GM23338 (cell line): ENCODE measurements around the gene ANKRD40CL.

Experiments
- CREB1 ChIP-seq: fragments of 250-450 bp; sonication (Bioruptor Pico); IDR thresholded peaks from 2 replicates; pipeline ENCODE4 v1.5.0; 2020; ENCODE audit warnings: low read depth, mild to moderate bottlenecking, moderate library complexity
- CTCF ChIP-seq, 2 experiments: fragments of 200-600 bp in 1 of 2; sonication (generic) in 1 of 2; conservative IDR thresholded peaks; 2 replicates each; pipeline versions ENCODE4 v1.5.1 to v1.6.1; 2016 to 2017; ENCODE audit warnings: antibody characterized with exemption in 2 of 2, low read depth in 2 of 2, mild to moderate bottlenecking in 2 of 2, moderate library complexity in 1 of 2
- EZH2 ChIP-seq: fragments of 200-600 bp; sonication (generic); IDR thresholded peaks from one replicate; pipeline ENCODE4 v1.8.0; 2017; ENCODE audit warnings: antibody characterized with exemption, mild to moderate bottlenecking, low read depth; ENCODE audit not compliant: unreplicated experiment
- EZH2phosphoT487 ChIP-seq: fragments of 200-600 bp; sonication (generic); IDR thresholded peaks from one replicate; pipeline ENCODE4 v1.8.1; 2018; ENCODE audit warnings: antibody characterized with exemption; ENCODE audit not compliant: unreplicated experiment
- JUNB ChIP-seq: IDR thresholded peaks from one replicate; pipeline ENCODE4 v1.6.1; 2016; ENCODE audit warnings: antibody characterized with exemption; ENCODE audit not compliant: unreplicated experiment
- POLR2AphosphoS5 ChIP-seq: IDR thresholded peaks from 2 replicates; pipeline ENCODE4 v1.6.1; 2016; ENCODE audit warnings: antibody characterized with exemption, low read depth
- REST ChIP-seq: IDR thresholded peaks from one replicate; pipeline ENCODE4 v1.6.1; 2018; ENCODE audit warnings: antibody characterized with exemption; ENCODE audit not compliant: unreplicated experiment
- STAT1 ChIP-seq: IDR thresholded peaks from one replicate; pipeline ENCODE4 v1.6.1; 2016; ENCODE audit warnings: antibody characterized with exemption; ENCODE audit not compliant: unreplicated experiment
- ZNF114 ChIP-seq: fragments of 250-450 bp; sonication (Bioruptor Pico); IDR thresholded peaks from 2 replicates; pipeline ENCODE4 v1.5.0; 2020; ENCODE audit warnings: mild to moderate bottlenecking, moderate library complexity
- ZNF331 ChIP-seq: fragments of 250-450 bp; sonication (Bioruptor Pico); IDR thresholded peaks from 2 replicates; pipeline ENCODE4 v1.5.0; 2020; ENCODE audit warnings: low read depth, mild to moderate bottlenecking, moderate library complexity

GRCh38 chr17:50721194-50722010, 45.9 kb downstream of the ANKRD40CL start:
- no peak for TF ChIP-seq CTCF (conservative IDR thresholded peaks at IDR 0.05; ENCODE audit: low read depth in 2 of 2)
- TF ChIP-seq JUNB: no peak
- no peak for TF ChIP-seq POLR2AphosphoS5
- TF ChIP-seq CREB1 (CRISPR knock-in tag): no peak
- TF ChIP-seq EZH2: no peak
- no peak for TF ChIP-seq EZH2phosphoT487
- TF ChIP-seq REST: no peak
- no peak for TF ChIP-seq ZNF114 (CRISPR knock-in tag)
- no peak for TF ChIP-seq ZNF331 (CRISPR knock-in tag)
- TF ChIP-seq STAT1: no peak
